ENCODE results near the gene DNAH2.

DNAH2 gene

DNA sequence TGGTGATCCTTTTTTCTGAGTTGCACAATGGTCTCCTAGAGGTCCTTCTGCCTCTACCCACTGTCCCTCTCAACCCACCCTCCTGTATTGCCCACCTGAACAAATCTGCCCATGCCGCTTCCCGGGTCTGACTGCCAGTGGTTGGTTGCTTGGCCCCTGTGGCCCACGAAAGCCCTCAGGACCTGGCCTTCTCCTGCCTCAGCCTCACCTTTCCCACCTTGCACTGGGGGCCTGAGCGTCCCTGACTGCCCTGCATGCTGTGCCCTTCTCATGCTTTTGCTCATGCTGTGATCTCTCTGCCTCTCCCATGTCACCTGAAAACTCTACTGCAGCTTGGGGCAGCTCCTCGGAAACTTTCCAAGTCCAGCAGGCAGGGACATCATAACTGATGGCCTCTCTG, 102.7 kb downstream of the DNAH2 start:
- no peak for DNase-seq (ENCODE audit: low read depth)

- no peak for DNase-seq (ENCODE audit: low read depth)
These were observed 104.6 kb downstream of the DNAH2 start for GRCh38 chr17:7822126-7822525.

DNA sequence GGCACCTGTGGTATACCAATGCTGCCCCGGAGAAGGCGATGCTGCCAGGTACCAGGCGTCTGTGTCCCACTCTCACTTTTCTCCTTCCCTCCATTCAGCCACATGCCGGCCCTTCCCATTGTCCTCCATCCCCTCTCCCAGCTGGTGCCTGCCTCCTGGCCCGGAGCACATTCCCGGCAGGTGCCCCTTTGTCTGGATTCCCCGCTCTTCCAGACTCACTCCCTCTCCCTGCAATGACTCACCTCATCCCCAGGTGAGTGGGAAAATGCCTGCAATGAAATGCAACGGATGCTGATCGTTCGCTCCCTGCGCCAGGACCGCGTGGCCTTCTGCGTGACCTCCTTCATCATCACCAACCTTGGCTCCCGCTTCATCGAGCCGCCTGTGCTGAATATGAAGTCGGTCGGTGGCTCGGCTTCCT, 106.0 kb downstream of the DNAH2 start:
- no peak for DNase-seq (ENCODE audit: low read depth)

GRCh38 chr17:7824021-7824924, 106.7 kb downstream of the DNAH2 start:
- no peak for DNase-seq (ENCODE audit: low read depth)

DNA sequence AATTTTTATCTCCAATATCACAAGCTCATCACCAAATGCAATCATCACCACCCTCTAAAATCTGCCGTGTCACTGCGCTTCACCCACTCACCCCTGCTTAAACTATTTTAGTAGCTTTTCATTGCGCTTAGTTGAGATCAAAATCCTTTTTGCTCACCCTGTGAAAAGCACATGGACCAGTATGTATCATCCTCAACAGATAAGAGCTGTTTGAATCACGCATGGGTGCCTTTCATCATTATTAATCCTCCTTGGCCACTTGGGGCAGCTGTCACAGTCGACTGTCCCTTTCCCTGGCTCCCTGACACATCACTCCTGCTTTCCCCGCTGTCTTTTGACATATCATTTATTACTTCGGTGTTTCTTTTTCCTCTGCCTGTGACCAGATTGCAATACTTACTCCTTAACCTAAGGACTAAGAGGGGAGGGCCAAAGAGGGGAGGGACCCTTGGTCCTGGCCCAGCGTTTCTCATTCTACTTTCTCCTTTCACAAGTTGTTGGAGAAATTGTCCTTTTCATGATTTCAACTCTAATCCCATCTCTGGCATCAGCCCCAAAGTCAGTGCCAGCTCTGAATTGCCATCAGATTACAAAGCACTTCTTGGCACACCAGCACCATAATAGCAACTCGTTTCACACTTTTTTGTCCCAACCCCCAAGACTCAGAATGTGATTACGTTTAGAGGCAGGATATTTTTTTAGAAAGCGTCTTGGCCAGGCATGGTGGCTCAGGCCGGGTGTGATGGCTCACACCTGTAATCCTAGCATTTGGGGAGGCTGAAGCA, 107.9 kb downstream of the DNAH2 start:
- no peak for DNase-seq (ENCODE audit: low read depth)

DNA sequence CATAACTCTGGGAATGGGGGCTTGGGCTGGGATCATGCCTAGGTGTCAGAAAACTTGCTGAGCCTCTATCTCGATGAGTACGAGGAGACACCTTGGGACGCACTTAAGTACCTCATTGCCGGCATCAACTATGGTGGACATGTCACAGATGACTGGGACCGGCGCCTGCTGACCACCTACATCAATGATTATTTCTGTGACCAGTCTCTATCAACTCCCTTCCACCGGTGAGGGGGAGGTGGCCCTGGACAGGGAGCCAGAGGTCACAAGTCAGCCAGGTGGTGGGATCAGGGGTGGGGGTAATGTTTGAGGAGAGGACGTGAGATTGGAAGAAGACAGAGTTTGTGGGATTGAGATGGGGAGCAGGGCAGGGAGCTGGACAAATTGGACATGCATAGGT, 113.1 kb downstream of the DNAH2 start:
- DNase-seq (ENCODE audit: low read depth), result no peak

GRCh38 chr17:7831233-7831632, 113.7 kb downstream of the DNAH2 start:
- no peak for DNase-seq (ENCODE audit: low read depth)

GRCh38 chr17:7832431-7832830, 114.9 kb downstream of the DNAH2 start:
- no peak for DNase-seq (ENCODE audit: low read depth)

- no peak for DNase-seq (ENCODE audit: low read depth)
These were observed 115.7 kb downstream of the DNAH2 start for GRCh38 chr17:7833011-7833794.

DNA sequence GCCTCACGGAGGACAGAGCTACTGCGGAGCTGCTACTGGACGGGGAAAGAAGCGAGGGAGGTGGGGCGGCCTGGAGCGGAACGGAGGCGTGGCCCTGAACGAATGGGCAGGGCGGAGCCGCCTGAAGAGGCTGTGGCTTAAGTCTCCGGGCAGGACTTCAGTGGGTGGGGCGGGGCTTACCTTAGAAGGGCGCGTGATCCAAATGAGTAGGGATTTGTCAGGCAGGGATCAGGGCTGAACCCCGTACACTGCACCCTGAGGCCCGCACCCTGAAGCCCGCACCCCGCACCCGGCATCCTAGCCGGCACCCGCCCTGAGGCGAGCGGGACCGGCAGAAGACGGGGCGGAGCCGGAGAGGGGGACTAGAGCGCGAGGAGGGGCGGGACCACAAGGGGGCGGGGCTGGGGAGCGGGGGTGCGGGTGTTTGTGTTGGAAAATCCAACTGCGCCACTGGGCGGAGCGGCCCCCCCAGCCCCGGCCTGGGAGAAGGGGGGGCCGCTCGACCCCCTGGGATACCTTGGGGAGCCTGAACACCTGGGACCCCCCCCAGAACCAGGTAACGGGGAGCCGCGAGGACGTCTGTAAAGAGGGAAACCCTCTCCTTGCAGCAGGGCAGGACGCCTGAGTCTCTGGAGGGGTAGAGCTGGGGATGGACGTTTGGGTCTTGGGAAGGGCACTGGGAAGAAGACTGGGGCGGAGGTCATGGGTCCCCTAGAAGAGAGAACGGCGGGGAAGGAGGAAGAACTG, 116.4 kb downstream of the DNAH2 start, which contains the start of gene KDM6B:
Gene KDM6B, plus strand, starts transcription at position 423 of the 747 bp plus-strand sequence. CDS start 11,338 bp downstream, outside the sequence.
- peak; percentile 80 for DNase-seq (ENCODE audit: low read depth)

DNA sequence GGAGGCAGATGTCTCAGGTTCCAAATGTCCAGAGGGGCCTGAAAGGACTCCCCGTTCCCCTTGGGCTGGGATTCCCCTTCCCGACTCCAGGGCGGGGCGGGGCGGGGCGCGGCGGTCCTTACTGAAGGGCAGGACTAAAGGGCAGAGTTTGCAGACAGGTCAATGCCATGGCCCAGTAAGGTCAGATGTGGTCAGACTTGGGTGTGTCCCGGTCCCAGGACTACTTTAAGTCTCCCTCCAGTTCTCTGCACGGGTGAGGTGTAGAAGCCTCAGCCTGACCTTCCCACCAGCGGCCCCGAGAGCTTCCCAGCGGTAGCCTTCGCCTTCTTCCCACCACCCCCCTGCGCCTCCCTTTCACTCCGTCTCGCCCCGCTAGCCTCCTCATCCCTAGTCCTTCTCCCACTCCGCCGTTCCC, 117.0 kb downstream of the DNAH2 start:
- peak; percentile 32 for DNase-seq (ENCODE audit: low read depth)

- DNase-seq (ENCODE audit: low read depth), result peak; percentile 85
These were observed 117.6 kb downstream of the DNAH2 start for GRCh38 chr17:7834957-7835813.

DNA sequence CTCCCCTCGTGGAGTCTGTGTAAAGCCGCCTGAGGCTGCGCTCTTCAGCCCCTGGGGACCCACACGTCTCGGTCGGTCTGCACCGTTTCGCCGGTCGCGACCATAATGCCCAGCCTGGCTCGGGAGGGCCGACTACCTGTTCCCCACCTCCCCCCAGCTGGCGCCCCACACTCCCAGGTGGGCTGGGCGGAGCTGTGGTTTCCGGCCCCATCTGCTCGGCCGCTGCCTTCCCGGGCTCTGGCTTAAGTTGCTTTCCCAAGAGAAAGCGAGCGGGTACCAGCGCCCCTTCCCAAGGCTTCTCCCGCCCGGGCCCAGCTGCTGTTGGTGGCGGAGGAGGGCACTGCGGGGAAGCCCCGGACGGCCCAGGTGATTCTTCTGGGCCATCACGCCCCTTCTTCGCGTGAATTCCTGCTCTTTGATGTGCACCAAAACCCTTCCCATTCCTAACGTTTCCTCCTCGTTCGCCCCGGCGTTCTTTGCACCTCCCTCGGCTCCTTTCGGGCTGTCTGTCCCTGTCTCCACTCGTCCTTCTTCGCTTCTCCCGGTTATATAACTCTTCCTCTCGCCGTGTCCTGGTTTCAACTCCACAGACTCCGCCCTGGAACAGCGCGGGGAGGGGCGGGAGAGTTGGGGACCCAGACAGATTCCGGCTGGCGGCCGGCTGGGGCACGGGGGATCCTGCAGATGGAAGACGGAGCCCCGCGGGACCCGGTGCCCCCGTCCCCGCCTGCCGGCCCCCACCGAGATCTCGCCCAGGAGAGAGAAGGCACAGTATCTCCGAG, 118.5 kb downstream of the DNAH2 start:
- DNase-seq (ENCODE audit: low read depth), result no peak

GRCh38 chr17:7836596-7837407, 119.3 kb downstream of the DNAH2 start:
- peak; percentile 58 for DNase-seq (ENCODE audit: low read depth)

DNA sequence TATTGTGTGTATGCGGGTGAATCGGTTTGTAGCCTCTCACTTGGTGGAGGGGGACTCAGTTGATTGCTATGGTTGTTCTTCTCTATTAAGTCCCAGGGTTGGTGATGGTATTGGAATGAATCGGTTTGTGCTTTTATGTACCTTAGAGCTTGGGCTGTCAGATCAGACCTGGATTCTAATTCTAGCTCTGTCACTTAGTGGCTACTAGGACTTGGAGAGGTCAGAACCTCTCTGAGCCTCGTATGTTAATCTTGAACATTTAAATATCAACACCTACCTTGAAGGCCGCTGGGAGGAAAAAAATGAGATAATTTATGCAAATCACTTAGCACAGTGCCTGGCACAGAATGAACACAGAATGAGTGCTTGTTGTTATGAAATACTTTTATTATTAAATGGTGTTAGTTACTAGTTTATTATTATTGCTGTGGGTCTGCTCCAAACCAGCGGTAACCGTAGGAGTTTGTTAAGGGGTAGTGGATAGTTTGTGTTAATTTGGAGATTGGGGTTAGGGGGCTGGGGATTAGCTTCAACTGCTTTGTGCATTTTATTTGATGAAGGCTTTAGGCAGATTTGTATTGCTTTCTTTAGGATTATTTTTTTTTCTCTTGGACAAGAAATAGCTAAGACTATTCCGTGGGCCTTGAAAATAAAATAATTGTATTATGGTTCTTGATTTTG, 120.0 kb downstream of the DNAH2 start:
- DNase-seq (ENCODE audit: low read depth), result no peak

- DNase-seq (ENCODE audit: low read depth), result no peak
These were observed 120.8 kb downstream of the DNAH2 start for GRCh38 chr17:7838090-7839075.
